Hematopoietic multipotent progenitor cell treated with erythropoietin and hydrocortisone succinate and interleukin-3 and kit ligand, for 4 days (in vitro differentiated cells): ENCODE results near the gene REN.

Experiments
- DNase-seq: peaks from one replicate; pipeline ENCODE4 v3.0.0-alpha.2; 2015

The REN gene

DNA sequence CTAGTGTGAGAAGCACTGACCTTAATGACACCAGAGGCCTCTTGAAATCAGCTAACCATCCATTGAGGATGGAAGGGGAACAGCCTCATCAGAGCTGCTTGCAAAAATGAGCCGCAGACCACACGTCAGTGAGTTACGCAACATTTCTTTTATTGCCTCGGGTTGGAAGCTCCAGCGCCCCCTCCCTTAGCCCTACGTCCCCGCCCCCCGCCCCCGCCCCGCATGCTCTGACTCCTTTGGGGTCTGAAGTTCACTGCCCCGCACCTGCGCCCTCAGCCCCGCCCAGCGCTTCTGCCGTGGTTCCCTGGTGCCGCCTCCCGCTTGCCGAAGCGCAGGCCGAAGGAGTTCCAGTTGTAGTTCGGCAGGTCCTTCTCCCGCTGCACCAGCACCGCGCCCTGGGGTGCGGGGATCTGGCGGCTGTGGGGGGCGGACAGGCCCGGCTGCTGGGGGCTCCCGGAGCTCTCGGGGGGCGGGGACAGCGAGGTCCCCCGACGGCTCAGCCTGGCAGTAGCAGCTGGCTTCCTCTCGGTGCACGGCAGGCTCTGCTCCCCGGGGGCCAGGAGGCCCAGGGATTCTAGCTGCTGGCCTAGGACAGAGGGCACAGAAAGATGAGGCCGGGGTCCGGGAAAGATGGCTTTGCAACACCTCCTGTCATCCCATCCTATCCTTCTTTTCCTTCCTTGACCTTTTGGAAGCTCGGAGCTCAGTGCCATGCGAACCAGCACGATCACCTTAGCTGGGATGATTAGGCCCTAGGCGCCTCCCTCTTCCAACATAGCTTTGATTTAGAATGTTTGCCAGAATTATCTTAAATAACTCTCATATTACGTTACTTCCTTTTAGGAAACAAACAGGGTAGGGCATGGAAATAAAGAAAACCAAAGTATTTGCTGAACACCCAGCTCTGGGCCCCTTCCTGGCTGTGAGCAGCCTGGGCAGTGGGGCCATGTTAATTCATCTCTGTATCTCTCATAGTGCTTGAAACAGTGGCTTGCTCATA is 24.4 kb upstream of the REN start:
- DNase-seq = peak; percentile 86

DNA sequence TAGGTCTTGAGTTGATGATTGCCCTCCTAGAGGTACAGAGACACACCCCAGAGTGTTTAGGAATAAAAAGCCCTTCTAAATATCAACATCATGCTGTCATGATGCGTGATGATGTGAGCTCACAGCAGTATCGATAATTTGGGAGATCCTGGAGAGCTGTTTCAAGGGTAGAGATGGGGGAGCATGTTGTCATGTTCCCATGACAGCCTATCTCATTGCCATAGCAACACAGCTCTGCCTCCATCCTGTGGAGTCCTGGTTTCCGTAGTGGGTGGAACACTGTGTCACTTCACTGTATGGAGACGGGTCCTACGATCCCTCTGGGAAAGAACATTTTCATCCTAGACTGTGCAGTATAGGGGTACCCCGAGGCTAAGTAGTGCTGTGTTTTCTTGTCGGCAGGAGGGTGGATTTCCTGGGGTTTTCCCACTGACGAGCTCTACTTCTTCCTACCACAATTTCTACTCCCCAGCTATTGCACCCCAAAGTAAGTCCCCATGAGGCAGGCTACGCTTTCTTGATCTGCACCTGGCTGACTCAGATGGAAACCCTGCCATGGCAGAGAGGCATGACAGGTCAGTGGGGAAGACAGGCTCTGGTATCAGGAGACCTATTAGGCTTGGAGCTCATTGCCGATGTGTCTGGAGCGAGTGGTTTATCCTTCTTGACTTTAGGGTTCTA is 23.0 kb upstream of the REN start:
- no peak for DNase-seq

DNA sequence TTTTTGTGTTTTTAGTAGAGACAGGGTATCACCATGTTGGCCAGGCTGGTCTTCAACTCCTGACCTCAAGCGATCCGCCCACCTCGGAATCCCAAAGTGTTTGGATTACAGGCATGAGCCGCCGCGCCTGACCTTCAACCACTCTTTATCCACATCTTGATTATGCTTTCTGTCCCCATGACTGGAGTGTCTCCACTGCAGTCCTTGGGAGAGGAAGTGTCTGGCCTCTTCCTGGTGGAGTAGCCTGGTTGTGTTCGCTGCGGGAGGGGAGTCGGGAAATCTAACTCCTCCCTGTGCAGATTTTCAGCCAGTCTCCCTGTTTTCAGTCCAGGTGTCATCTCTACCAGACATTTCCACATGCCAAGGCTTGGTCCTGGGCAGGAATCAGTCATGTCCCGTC is 20.5 kb upstream of the REN start:
- DNase-seq = no peak

DNA sequence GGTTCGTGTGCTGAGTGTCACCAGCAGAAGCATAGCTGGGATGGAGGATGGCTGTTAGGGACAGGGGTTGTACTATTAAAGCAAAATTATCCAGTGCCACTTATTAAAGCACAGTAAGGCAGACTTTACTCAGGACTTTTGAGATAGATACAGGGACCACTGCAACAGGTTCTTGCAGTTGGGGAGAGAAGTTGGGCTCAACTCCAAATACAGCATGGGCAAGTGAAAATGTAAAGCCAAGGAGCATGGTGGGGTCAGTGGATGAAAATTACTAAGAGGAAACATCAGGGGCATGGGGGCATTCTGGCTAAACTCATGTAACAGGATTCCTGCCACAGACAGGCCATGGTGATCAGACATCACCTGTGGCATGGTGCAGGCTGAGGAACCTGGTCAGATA is 15.0 kb upstream of the REN start:
- no peak for DNase-seq

DNA sequence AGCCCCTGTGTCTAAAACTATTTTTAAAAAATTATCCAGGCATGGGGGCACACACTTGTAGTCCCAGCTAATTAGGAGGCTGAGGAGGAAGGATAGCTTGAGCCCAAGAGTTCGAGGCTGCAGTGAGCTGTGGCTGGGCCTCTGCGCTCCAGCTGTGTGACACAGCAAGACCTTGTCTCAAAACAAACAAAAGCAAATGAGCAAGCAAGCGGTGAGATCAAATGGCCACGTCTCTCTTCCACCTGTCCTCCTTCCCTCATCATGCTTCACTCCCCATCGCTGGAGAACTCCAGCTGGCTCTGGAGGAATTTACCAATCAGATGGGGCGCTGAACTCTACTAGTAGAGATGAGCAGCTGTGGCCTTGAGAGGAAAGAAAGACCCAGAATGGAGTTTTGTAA is 14.0 kb upstream of the REN start:
- no peak for DNase-seq

DNA sequence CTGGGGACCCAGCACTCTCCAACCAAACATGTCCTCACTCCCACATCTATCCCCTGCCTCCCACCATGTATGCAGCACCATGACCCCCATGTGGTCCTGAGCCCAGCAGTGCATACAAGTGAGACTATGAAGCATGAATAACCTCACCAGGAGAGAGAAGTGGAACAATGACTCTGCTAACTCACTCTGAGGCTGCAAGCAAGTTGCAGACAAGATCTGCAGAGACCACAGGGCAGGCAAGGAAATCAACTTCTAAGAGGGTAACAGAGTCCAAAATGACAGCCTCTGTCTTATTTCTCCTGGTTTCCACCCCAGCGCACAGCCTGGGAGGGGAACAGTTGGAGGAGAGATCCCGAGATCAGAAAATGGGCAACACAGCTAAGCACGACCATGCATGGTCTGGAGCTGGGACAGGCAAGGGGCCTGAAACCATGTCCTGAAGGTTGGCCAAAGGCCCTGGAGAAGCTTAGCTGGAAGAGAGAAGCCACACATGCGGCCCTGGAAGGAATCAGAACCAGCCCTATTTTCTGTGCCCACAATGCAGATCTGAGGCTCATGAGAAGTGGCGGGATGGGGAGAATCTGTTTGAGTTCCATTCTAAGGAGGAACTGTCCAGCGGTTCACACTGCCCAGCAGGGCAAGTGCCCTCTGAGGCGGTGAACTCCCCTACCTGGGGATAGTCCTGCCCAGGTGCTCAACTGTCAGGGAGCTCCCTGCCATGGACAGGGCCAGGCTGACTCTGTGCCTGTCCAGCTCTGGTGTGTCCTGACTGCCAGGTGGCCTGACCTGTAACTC is 12.5 kb upstream of the REN start:
- DNase-seq = peak; percentile 77

DNA sequence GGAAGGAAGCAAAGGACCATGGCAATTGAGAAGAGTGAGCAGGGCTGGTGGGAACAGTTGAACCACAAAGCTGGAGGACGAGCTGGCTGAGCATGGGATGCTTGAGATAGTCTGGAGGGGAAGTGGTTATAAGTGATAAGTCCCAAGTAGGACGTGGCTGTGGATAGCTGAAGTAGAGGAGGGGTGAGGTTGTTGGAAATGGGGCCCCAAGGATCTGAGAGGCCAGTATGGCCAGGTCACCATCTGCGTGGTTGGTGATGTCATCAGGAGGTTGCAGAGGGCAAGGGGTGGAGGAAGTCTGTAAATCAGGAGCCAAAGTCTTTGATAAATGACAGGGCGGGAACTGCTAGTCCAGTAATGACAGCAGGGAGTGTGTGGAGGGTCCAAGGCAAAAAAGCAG is 11.0 kb upstream of the REN start:
- peak; percentile 96 for DNase-seq

DNA sequence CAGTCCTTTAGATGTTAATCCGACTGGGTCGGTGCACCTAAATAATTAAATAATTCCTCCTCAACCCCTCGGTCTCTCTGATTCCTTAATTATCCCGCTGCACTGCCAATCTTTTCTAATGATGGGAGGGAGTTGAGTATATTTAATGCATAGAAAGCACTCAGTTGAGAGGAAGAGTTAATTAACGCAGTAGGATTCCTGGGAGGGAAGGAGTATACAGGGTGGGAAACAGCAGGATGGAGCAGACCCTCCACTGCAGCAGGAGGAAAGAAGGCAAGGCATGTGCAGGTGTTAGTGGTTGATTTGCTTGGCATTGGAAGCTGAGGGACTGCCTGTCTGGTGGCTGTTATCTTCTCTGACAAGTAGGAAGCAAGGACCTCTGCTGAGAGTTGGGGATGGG is 9.9 kb upstream of the REN start:
- peak; percentile 41 for DNase-seq

DNA sequence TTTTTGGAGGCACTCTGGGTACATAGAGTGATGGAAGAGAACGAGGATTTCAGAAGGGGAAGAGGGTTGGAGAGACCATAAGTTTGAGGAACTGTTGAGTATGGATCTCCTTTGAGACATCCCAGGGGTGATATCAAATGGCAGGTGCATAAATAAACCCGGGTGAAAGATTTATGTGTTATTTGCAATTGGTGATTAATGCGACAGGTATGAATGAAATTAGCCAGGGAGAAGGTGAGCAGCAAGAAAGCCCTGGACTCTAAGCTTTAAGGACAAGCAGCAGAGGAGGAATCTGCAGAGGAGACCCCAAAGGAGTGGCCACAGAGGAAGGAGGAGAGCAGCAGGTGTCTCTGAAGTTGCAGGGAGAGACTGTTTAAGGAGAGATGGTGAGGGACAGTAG is 8.8 kb upstream of the REN start:
- no peak for DNase-seq

DNA sequence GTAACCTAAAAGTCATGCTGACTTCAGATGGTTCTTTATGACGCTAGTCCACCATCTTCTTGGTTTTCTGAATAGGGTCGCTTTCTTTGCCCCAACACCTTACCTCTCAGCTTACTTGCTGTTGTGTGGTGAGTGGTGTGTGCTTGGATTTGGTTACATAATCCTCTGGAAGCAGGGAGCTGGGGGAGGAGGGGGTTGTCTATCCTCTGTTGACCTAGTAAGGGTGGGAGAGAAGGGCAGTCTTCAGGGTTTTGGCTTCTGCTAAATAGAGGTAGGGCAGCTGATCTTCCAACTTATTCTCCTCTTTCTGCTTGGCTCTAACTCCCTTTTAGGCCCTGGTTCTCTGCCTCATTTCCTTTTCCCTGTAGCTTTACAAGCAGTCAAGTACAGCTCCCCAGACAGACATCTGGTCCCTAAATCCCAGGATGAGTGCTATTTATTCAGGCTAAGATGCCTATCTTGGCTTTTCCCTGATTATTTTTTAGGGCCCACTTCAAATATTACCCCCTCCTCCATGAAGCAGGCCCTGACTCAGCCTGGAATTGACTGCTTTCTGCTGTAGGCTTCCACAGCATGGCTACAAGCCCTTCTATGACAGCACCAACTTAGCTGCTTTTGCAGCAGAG is 6.4 kb upstream of the REN start:
- no peak for DNase-seq

DNA sequence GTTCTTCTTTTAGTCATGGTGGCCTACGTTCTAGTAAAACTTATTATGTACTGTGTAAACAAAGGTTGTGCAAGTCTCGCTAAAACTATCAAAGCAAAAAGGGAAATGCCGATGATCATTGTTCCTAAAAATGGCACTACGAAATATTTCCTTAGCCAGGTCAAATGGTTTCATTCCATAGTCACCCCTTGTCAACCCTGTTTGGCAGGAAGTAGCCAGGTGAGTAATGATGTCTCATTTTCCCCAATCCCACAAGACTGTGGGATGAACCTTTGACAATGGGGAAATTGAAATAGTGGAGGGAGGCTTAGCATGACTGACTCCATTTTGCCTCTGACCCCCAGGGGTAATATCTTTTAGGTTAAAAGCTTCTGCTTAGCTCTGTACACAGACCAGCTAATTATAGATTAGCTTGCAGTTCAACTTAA is 5.6 kb upstream of the REN start:
- peak; percentile 37 for DNase-seq

DNA sequence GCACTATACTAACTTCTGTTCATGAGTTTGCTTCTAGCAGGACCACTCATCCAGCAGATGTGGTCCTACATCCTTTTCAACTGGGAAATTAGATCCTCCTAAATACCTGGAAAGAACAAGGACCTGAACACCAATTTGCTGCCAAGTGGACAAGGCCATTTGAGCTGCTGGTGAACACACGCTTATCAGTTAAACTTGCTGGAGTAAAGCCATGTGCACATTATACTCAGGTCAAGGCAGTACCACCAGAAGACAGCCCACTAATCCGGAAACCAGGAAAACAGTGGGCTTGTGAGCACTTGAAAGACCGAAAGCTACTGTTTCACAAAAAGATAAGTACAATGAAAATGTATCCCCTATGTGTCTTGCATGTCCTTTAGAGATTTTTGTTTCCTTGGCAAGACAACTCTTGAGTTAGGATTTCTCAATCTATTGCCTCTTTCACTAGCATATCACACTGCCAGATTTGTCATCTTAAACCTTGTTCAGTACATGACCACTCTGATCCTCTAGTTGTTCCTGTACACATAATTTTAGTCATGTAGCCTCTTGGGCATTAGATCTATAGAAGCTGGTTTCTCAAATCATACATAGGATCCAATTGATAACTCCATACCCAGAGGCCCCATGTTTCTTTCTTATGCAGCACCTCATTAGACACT is 4.5 kb upstream of the REN start:
- DNase-seq = no peak

DNA sequence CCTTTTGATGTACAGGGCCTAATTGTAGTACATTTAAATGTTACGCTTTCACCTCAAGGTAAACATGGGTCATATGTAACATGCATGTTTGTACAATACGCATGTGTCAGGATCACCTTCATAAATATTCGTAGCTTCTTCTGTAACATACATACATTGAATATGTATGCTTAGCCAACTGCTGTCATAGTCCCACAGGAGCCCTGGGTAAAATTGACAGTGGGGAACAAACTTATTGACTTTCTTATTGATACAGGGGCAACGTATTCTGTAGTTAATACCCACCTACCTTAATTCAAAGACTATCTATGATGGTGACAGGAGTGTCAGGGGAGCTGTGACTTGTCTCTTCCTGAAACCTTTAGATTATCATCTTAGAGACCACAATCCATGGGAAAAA is 3.7 kb upstream of the REN start:
- no peak for DNase-seq

DNA sequence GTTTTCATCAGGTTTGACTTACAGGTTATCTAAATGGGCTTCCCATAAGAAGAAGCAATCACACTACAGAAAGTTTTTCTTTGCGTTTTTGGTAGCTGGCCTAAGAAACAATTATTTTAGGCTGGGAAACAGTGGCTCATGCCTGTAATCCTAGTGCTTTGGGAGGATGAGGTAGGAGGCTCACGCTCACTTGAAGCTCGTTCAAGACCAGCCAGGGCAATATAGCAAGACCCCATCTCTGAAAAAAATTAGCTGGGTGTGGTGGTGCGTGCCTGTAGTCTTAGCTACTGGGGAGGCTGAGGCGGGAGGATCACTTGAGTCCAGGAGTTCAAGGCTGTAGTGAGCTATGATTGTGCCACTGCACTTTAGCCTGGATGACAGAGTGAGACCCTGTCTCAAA is 1.6 kb upstream of the REN start:
- no peak for DNase-seq

DNA sequence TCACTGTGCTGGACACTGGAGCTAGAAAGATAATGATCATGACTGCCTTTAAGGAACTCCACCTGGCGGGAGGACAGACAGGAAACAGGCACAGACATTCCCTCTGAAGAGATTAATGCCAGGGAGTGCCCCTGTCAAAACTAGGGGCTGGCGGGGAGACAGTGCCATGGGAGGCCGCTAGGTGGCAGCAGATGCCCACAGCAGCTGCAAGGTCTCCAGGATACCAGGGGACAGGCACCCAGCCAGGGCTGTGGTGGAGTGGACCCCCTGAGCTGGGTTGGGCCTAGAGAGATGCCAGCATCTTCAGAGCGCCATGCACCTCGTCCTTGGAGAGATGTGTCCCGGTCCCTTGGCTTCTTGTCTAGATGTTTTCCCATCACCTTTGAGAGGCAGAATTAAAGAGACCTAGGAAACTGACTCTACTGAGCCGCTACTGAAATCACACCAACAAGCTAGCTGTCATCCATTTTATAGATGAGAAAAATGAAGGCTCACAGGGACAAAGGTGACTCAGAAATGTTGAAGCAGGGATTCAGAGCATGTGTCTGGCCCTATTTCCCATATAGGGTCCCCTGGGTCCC is 3.6 kb downstream of the REN start:
- peak; percentile 85 for DNase-seq

DNA sequence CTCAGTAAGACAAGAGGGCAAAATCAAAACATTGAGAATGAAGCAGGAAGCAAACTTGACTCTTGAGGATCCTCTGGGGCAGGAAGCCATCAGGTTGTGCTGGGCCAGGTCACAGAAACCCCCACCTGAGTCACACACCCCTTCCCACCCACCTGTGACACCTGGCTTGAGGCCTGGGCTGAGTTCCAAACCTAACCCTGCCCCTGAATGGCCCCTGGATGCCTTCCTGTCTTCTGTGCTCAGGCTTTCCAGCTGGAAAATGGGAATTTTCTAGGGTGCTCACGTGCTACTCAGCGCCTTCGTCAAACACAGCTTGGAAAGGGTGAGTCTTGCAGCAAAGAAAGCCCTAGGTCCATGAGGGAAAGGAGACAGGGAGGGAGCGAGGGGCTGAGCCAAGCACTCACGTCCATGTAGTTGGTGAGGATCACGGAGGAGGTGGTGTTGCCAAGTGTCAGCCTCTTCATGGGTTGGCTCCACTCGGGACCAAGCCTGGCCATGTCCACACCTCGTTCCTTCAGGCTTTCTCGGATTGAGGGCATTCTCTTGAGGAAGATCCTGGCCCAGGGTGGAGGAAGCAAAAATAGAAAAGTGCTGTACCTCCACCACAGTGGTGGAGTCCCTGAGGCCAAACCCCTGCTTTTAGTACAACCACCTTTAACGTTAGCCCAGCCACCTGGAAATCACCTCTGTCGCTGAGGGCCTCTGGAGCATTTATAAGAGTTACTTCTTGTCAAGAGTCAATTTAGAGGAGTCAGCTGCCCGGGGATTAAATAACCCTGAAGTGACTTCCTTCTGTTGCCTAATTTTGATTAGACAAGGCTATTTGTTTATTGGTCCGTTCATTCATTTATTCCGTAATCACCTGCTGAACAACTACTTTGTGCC is 4.3 kb downstream of the REN start:
- DNase-seq = no peak

DNA sequence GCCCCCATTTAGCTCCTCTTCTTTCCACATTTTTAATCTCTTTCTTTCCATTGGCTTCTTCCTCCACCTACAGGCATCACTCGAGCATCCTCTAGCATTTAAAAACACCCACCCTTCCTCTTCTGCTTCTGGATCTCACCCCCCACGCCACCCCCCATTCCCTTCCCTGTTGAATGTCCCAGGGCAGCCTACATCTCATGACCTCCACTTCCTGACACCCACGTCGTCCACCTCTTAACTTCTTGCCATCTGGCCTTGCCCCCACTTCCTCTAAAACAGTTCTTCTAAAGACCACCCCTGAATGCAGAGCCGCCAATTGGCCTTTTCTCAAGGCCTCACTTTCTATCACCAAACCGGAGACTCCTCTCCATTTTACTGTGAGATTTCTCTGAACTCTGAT is 8.2 kb downstream of the REN start:
- DNase-seq = no peak

DNA sequence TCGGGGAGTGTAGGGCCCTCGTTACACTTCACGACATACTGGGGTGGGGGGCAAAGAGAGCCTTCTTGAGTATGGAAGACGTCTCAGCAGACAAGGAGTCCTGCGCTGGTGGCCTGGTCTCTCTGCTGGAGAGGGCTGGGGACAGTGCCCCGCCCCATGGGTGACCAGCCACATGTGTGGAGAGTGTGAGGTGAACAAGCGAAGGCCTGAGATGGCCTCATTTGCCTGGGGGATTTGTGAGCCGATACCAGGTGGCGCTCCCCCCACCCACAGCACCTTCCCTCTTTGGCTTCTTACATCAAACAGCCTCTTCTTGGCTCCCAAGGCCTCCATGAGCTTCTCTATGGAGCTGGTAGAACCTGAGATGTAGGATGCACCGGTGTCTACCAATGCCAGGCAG is 10.3 kb downstream of the REN start:
- no peak for DNase-seq

DNA sequence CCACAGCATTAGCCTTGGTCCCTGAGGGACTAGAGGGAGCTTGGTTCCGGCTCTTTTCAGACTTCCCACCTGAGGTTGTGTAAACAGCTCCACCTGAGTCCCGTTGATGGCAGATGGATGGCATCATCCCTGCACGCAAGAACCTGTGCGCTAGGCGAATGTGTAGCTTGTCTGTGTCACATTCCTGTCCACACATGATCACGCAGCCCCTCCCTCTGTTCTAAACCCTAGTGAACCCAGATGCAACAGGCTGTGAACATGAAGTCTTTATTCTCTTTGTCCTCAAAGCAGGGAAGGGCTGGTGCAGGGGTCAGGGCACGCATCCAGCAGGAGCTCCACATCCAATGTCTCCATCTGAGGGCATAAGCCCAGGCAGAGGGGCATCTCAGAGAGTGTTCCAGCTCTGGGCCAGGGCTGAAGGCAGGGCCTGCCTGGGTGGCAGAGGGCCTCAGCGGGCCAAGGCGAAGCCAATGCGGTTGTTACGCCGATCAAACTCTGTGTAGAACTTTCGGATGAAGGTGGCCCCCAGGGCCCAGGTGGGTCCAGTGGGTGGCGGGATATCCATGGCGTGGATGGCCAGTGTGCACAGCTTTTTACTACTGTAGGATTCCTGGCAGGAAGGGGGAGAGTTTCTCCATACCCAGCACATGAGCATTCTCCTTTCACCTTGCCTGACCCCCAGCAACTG is 11.4 kb downstream of the REN start:
- no peak for DNase-seq

DNA sequence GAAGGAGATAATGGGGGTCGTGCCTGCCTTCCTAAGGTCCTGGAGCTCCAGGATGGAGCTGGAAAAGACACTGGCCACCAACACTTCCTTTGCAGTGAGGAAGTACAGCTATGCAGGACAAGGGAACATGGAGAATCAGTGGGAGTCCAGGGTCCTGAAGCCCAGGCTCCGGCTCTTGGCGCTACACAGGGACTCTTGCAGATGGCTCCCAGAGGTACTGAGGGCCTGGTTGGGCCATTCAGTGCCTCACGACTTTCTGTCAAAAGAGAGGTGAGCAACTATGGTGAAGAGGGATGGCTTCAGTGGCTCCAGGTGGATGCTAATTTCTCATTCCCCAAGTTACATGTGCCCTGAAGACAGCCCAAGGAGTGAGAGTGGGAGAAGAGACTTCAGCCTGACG is 12.5 kb downstream of the REN start:
- DNase-seq = no peak
